WI38 (cell line): ENCODE results near the gene CHRM4.

ENCODE experiments used
- H3K4me3 ChIP-seq: 2 replicates; pipeline ENCODE4 v1.5.1; 2011; ENCODE audit warnings: low read depth, mild to moderate bottlenecking, control low read depth, low read length
- TF ChIP-seq, protein P1 (sequence below): IDR thresholded peaks from 2 replicates; pipeline ENCODE4 v1.5.1; 2012; ENCODE audit warnings: low read depth, mild to moderate bottlenecking, control low read depth, low read length

CHRM4 gene

DNA sequence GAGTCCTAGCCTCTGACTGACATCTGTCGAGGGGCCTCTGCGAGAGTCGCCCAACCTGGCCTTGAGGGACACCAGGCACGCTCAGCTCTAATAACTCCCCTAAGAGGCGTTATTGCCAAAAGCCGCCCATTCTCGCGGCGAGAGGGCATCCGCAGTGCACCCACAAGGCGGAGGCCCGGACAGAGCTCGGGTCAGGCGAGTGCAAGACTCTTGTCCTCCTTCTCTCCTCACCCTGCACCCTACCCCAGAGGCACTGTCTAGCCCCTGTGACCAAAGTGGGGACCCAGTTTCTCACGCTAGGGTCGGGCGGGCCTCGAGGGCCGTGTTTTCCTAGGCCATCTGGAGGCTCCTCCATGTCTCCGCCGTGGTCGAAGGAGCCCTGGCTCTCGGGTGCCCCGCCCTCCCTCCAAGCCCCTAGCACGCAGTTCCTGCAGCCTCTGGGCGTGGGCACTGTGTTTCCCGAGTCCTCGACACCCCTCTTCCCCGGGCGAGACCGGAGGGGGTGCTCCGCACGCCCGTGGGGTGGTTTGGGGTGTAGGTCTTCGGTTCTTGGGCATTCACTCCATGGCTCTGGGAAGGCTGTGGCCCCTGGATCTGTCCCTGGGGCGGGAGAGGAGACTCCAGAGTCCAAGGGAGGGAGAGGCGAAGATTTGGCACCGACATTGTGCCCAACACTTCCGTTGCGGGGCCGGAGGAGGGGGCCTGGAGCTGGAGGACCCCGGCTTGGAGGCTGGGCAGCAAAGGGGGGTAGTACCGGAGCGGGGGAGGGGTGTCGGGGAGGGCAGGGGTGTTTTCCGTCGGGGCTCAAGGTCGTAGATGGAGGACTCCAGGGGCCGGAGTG is 1.0 kb downstream of the CHRM4 start:
- no peak overlapping the region for H3K4me3 ChIP-seq
- TF ChIP-seq, protein P1, sequence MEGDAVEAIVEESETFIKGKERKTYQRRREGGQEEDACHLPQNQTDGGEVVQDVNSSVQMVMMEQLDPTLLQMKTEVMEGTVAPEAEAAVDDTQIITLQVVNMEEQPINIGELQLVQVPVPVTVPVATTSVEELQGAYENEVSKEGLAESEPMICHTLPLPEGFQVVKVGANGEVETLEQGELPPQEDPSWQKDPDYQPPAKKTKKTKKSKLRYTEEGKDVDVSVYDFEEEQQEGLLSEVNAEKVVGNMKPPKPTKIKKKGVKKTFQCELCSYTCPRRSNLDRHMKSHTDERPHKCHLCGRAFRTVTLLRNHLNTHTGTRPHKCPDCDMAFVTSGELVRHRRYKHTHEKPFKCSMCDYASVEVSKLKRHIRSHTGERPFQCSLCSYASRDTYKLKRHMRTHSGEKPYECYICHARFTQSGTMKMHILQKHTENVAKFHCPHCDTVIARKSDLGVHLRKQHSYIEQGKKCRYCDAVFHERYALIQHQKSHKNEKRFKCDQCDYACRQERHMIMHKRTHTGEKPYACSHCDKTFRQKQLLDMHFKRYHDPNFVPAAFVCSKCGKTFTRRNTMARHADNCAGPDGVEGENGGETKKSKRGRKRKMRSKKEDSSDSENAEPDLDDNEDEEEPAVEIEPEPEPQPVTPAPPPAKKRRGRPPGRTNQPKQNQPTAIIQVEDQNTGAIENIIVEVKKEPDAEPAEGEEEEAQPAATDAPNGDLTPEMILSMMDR, result no peak

GRCh38 chr11:46389450-46390330 is 1.9 kb downstream of the CHRM4 start:
- TF ChIP-seq, protein P1, result peak; percentile 69
- peak overlapping the region; percentile 55 for H3K4me3 ChIP-seq

GRCh38 chr11:46388619-46389449 is 2.7 kb downstream of the CHRM4 start:
- no peak overlapping the region for H3K4me3 ChIP-seq
- TF ChIP-seq, protein P1, result no peak

GRCh38 chr11:46387919-46388618 is 3.5 kb downstream of the CHRM4 start:
- H3K4me3 ChIP-seq, result no peak overlapping the region
- TF ChIP-seq, protein P1, result no peak

GRCh38 chr11:46387456-46387855 is 4.1 kb downstream of the CHRM4 start:
- H3K4me3 ChIP-seq, result no peak overlapping the region
- TF ChIP-seq, protein P1, result no peak

DNA sequence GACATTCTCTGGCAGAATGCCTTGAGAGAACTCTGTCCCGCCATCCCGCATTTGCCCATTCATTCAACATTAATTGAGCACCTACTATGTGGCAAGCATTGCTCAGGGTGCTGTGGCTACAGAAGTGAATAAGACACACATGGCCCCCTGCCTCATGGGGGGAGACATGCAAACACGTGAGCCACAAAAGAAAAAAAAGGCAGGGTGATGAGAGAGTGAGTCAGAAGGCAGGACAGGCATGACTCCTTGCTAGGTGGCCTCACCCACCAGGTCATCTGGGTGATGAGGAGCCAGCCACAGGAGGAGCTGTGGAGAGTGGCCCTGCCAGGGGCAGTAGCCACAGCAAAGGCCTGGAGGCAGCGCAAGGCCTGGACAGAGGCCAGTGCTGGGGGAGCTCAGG is 4.9 kb downstream of the CHRM4 start:
- TF ChIP-seq, protein P1, result no peak
- no peak overlapping the region for H3K4me3 ChIP-seq
